Measurements from ENCODE around the gene DCN.

- no peak for TF ChIP-seq EZH2 (IDR thresholded peaks at IDR 0.05; ENCODE audit: low read length, unreplicated experiment)
- TF ChIP-seq, protein P1, sequence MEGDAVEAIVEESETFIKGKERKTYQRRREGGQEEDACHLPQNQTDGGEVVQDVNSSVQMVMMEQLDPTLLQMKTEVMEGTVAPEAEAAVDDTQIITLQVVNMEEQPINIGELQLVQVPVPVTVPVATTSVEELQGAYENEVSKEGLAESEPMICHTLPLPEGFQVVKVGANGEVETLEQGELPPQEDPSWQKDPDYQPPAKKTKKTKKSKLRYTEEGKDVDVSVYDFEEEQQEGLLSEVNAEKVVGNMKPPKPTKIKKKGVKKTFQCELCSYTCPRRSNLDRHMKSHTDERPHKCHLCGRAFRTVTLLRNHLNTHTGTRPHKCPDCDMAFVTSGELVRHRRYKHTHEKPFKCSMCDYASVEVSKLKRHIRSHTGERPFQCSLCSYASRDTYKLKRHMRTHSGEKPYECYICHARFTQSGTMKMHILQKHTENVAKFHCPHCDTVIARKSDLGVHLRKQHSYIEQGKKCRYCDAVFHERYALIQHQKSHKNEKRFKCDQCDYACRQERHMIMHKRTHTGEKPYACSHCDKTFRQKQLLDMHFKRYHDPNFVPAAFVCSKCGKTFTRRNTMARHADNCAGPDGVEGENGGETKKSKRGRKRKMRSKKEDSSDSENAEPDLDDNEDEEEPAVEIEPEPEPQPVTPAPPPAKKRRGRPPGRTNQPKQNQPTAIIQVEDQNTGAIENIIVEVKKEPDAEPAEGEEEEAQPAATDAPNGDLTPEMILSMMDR (conservative IDR thresholded peaks at IDR 0.05; ENCODE audit: low read depth, low read length) = no peak
Measured at GRCh38 chr12:91210144-91210543, 27.5 kb upstream of the DCN start.

All from PC-3 (cell line).